Duodenal mucosa (tissue), 2 donors: Measurements from ENCODE around the gene PSD2.

Source experiments
- H3K27ac ChIP-seq: one replicate; pipeline ENCODE4 v1.7.0; 2013; ENCODE audit warnings: low read depth, low read length
- H3K27me3 ChIP-seq, 2 donors: one replicate each; pipeline ENCODE4 v1.7.0; 2013; ENCODE audit warnings: low read length in 2 of 2, control low read depth in 1 of 2; ENCODE audit not compliant: insufficient read depth in 2 of 2, control insufficient read depth in 1 of 2
- H3K36me3 ChIP-seq, 2 donors: one replicate each; pipeline ENCODE4 v1.7.0; 2013; ENCODE audit warnings: low read length in 2 of 2, control low read depth in 1 of 2; ENCODE audit not compliant: insufficient read depth in 2 of 2, control insufficient read depth in 1 of 2
- H3K4me1 ChIP-seq, 2 donors: one replicate each; pipeline ENCODE4 v1.7.0; 2013; ENCODE audit warnings: low read length in 2 of 2, control low read depth in 1 of 2; ENCODE audit not compliant: insufficient read depth in 2 of 2, control insufficient read depth in 1 of 2
- H3K4me3 ChIP-seq, 2 donors: one replicate each; pipeline ENCODE4 v1.7.0; 2013; ENCODE audit warnings: low read length in 2 of 2, low read depth in 1 of 2
- H3K9ac ChIP-seq, 2 donors: one replicate each; pipeline ENCODE4 v1.7.0; 2013; ENCODE audit warnings: low read length in 2 of 2, low read depth in 1 of 2
- H3K9me3 ChIP-seq, 2 donors: one replicate each; pipeline ENCODE4 v1.7.0; 2013; ENCODE audit warnings: low read length in 2 of 2, control low read depth in 1 of 2; ENCODE audit not compliant: control insufficient read depth in 1 of 2

Gene PSD2

GRCh38 chr5:139864716-139865483, 69.3 kb downstream of the PSD2 start:
- Histone ChIP-seq H3K27me3 (no peaks in the 10 kb centered on the region), H3K9me3 (no peaks in the 10 kb centered on the region), H3K27ac (no peak overlapping the region), H3K4me3 (no peak overlapping the region), H3K4me1 (peaks cover 4 to 6% of the 10 kb centered on the region in 2 donors), H3K9ac (no peak overlapping the region), H3K36me3 (no peaks in the 10 kb centered on the region)

- Histone ChIP-seq H3K9me3 (no peaks in the 10 kb centered on the region), H3K4me3 (no peak overlapping the region), H3K27me3 (peaks cover 0 to 3% of the 10 kb centered on the region in 2 donors), H3K36me3 (no peaks in the 10 kb centered on the region), H3K27ac (no peak overlapping the region), H3K4me1 (peaks cover 6% of the 10 kb centered on the region in 2 donors), H3K9ac (no peak overlapping the region)
These were observed 71.5 kb downstream of the PSD2 start for GRCh38 chr5:139867109-139867508.

- no peak overlapping the region for H3K27ac ChIP-seq
- no peaks in the 10 kb centered on the region for H3K36me3 ChIP-seq
- H3K9me3 ChIP-seq, result no peaks in the 10 kb centered on the region
- no peak overlapping the region for H3K4me3 ChIP-seq
- H3K27me3 ChIP-seq, result peaks cover 0 to 8% of the 10 kb centered on the region in 2 donors
- H3K9ac ChIP-seq, result no peak overlapping the region
- H3K4me1 ChIP-seq, result peaks cover 4 to 6% of the 10 kb centered on the region in 2 donors
These were observed 72.0 kb downstream of the PSD2 start for GRCh38 chr5:139867581-139867980.

GRCh38 chr5:139869042-139869790, 73.6 kb downstream of the PSD2 start:
- Histone ChIP-seq H3K4me3 (no peak overlapping the region), H3K27me3 (peaks cover 0 to 11% of the 10 kb centered on the region in 2 donors), H3K9me3 (no peaks in the 10 kb centered on the region), H3K4me1 (peaks cover 0 to 6% of the 10 kb centered on the region in 2 donors), H3K36me3 (no peaks in the 10 kb centered on the region), H3K9ac (no peak overlapping the region), H3K27ac (no peak overlapping the region)

GRCh38 chr5:139870677-139871076, 75.1 kb downstream of the PSD2 start:
- H3K4me3 ChIP-seq, result no peak overlapping the region
- no peaks in the 10 kb centered on the region for H3K36me3 ChIP-seq
- no peak overlapping the region for H3K27ac ChIP-seq
- H3K4me1 ChIP-seq, result peaks cover 0 to 6% of the 10 kb centered on the region in 2 donors
- no peaks in the 10 kb centered on the region for H3K9me3 ChIP-seq
- H3K9ac ChIP-seq, result no peak overlapping the region
- H3K27me3 ChIP-seq, result peaks cover 0 to 11% of the 10 kb centered on the region in 2 donors

GRCh38 chr5:139871614-139872013, 76.0 kb downstream of the PSD2 start:
- H3K4me1 ChIP-seq, result peaks cover 0 to 6% of the 10 kb centered on the region in 2 donors

GRCh38 chr5:139872052-139872766, 76.6 kb downstream of the PSD2 start:
- Histone ChIP-seq H3K4me1 (peaks cover 0 to 6% of the 10 kb centered on the region in 2 donors), H3K27ac (no peak overlapping the region), H3K9me3 (no peaks in the 10 kb centered on the region), H3K9ac (no peak overlapping the region), H3K4me3 (no peak overlapping the region), H3K36me3 (no peaks in the 10 kb centered on the region), H3K27me3 (peaks cover 0 to 11% of the 10 kb centered on the region in 2 donors)

More at GRCh38 chr5:139871614-139872013, 76.0 kb downstream of the PSD2 start:
- H3K36me3 ChIP-seq, result no peaks in the 10 kb centered on the region
- H3K27me3 ChIP-seq, result peaks cover 0 to 11% of the 10 kb centered on the region in 2 donors
- H3K9ac ChIP-seq, result no peak overlapping the region
- no peak overlapping the region for H3K4me3 ChIP-seq
- H3K27ac ChIP-seq, result no peak overlapping the region
- no peaks in the 10 kb centered on the region for H3K9me3 ChIP-seq

GRCh38 chr5:139872851-139873794, 77.5 kb downstream of the PSD2 start:
- H3K36me3 ChIP-seq, result no peaks in the 10 kb centered on the region
- H3K9me3 ChIP-seq, result no peaks in the 10 kb centered on the region
- H3K4me1 ChIP-seq, result peaks cover 0 to 6% of the 10 kb centered on the region in 2 donors
- no peak overlapping the region for H3K4me3 ChIP-seq
- H3K9ac ChIP-seq, result no peak overlapping the region
- peaks cover 0 to 11% of the 10 kb centered on the region in 2 donors for H3K27me3 ChIP-seq
- no peak overlapping the region for H3K27ac ChIP-seq

- H3K36me3 ChIP-seq, result no peaks in the 10 kb centered on the region
- H3K9ac ChIP-seq, result no peak overlapping the region
- peaks cover 0 to 11% of the 10 kb centered on the region in 2 donors for H3K27me3 ChIP-seq
- no peaks in the 10 kb centered on the region for H3K4me1 ChIP-seq
- no peak overlapping the region for H3K4me3 ChIP-seq
- H3K9me3 ChIP-seq, result no peaks in the 10 kb centered on the region
- H3K27ac ChIP-seq, result no peak overlapping the region
These were observed 80.3 kb downstream of the PSD2 start for GRCh38 chr5:139875957-139876356.
